ENCODE measurements around the gene SURF6.

Gene SURF6

DNA sequence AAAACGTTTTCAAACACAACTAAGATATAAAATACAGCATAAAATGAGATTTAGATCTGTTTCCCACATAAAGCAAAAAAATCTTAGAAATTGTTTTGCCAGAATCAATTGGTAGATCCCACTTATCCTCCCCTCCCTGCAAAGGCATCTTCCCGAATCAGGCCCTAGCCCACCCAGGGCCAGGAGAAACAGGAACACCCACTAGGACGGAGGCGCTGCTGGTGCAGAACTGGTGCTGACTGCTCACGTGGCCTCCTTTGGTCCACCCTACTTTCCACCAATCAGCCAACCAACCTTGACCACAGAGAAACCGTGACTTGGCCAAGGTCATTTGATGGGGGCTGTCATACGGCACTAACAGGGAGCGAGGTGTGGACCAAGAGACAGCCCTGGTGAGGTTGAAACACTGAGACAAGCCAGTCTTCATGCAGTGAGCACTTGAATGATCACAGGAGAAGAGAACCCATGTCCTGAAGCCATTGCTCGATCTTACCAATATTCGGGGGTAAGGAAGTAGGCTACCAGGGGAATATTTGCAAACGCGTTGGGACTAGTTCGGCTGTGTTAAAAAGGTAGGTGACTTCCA is 25.6 kb upstream of the SURF6 start:
- Histone ChIP-seq H3K27me3 (ENCODE audit: insufficient read depth, low read depth) (no peaks in the 10 kb centered on the region), H3K79me2 (ENCODE audit: insufficient read depth, low read depth) (peaks cover 13% of the 10 kb centered on the region; the same call in 1 of the 2 replicates), H3K9ac (no peak overlapping the region), H3K4me3 (IDR thresholded peaks at IDR 0.05; ENCODE audit: insufficient read depth, low read depth, low read length) (no peak overlapping the region), H3K4me1 (ENCODE audit: low read depth, poor library complexity, severe bottlenecking) (peaks cover 7% of the 10 kb centered on the region), H4K20me1 (ENCODE audit: insufficient read depth) (no peaks in the 10 kb centered on the region), H3K36me3 (ENCODE audit: insufficient read depth) (peaks cover 3% of the 10 kb centered on the region; the same call in 1 of the 2 replicates), H3K4me2 (no peak overlapping the region), H2AFZ (ENCODE audit: low read depth) (no peak overlapping the region), H3K27ac (no peak overlapping the region)
- TF ChIP-seq CTCF (conservative IDR thresholded peaks at IDR 0.05; ENCODE audit: low read depth, low read length) = no peak

DNA sequence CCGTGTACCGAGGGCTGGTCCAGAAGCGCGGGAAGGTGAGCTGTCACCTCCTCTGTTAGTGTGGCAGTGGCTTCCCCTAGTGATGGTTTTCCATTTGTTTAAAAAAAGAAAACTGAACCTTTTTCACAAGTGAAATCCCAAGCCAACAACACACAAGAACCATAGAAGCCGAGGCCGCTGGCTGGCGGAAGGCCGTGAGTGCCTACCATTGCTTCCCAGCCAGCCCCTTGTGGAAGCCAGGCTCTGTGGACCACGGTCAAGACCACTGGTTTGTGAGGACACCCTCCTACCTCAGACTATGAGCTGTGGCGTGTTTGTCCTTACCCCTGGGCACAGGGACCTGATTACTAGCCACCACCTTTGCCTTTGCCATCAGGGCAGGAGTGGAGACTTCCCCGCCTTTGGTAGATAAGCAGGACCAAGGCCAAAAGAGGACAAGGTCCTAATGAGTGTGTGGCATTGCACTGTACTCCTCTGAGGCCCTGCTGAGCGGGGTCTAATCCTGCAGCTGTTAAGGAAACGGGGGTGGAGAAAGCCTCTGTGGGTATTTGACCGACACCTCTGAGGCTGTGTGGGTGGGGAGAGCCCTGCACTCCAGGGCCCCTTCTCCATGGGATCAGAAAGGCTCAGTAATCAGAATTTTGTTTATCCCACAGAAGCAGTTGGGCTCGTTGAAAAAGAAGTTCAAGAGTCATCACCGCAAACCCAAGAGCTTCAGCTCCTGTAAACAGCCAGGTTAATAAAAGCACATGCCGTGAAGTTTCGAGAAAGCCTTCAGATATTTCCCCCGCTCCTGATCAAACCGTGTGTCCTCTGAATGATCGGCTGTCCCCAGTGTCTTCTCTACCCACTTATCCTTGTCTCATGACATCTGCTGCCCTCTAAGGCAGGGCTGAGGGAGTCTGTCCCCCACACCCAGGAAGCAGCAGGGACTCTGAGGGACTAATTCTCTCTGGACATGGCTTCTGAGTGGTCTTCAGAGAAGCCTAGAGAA is 24.7 kb upstream of the SURF6 start:
- Histone ChIP-seq H3K27me3 (ENCODE audit: insufficient read depth, low read depth) (no peaks in the 10 kb centered on the region), H3K4me3 (IDR thresholded peaks at IDR 0.05; ENCODE audit: insufficient read depth, low read depth, low read length) (no peak overlapping the region), H3K4me1 (ENCODE audit: low read depth, poor library complexity, severe bottlenecking) (peaks cover 7% of the 10 kb centered on the region), H4K20me1 (ENCODE audit: insufficient read depth) (no peaks in the 10 kb centered on the region), H2AFZ (ENCODE audit: low read depth) (no peak overlapping the region), H3K36me3 (ENCODE audit: insufficient read depth) (peaks cover under 1% of the 10 kb centered on the region; the same call in 1 of the 2 replicates), H3K9ac (no peak overlapping the region), H3K79me2 (ENCODE audit: insufficient read depth, low read depth) (peaks cover 9% of the 10 kb centered on the region; the same call in 1 of the 2 replicates), H3K27ac (no peak overlapping the region), H3K4me2 (no peak overlapping the region)
- no peak for TF ChIP-seq CTCF (conservative IDR thresholded peaks at IDR 0.05; ENCODE audit: low read depth, low read length)

DNA sequence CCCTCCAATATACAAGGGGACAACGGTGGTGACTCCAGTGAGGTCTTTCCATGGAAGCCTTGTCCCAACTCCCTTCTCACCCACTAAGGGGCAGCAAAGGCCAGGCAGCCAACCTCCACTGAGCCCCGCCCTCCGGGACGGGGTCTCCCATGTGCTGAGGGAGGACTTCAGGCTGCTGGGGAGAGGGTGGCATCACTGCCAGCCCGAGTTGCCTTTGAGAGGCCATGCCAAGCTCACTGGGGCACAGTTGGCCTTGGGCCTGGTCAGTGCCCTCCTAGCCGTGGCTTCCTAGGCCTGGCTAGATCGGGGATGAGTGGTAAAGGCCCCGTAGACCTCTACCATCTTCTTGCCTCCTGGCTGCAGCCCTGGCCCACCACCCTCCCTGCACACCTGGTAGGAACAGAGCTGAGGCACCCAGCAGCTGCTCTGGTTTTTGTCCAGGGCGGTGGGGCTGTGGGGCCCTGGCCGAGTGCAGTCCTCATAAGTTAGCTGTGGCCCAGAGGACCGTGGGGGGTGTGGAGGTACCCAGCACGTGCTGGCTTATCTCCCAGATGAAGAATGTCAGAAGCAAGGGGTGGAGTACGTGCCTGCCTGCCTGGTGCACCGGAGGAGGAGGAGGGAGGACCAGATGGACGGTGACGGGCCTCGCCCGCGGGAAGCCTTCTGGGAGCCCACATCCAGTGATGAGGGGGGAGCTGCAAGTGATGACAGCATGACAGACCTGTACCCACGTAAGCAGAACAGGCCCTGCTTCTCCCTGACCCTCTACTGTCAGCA is 23.6 kb upstream of the SURF6 start:
- Histone ChIP-seq H3K36me3 (ENCODE audit: insufficient read depth) (no peaks in the 10 kb centered on the region; the same call in 1 of the 2 replicates), H3K27ac (no peak overlapping the region), H3K79me2 (ENCODE audit: insufficient read depth, low read depth) (peaks cover 18% of the 10 kb centered on the region; the same call in 1 of the 2 replicates)

More for the DNA sequence above, 23.6 kb upstream of the SURF6 start:
- no peak overlapping the region for H3K4me2 ChIP-seq
- H3K4me1 ChIP-seq (ENCODE audit: low read depth, poor library complexity, severe bottlenecking) = peaks cover 18% of the 10 kb centered on the region
- no peaks in the 10 kb centered on the region for H3K27me3 ChIP-seq (ENCODE audit: insufficient read depth, low read depth)
- H4K20me1 ChIP-seq (ENCODE audit: insufficient read depth) = no peaks in the 10 kb centered on the region
- H3K4me3 ChIP-seq (IDR thresholded peaks at IDR 0.05; ENCODE audit: insufficient read depth, low read depth, low read length) = no peak overlapping the region
- no peak overlapping the region for H3K9ac ChIP-seq
- TF ChIP-seq CTCF (conservative IDR thresholded peaks at IDR 0.05; ENCODE audit: low read depth, low read length) = no peak
- no peak overlapping the region for H2AFZ ChIP-seq (ENCODE audit: low read depth)

All from KMS-11 (cell line).